Mammary epithelial cell (primary cell): Measurements from ENCODE around the gene SEMA4D.

Experiments
- CTCF ChIP-seq, 2 donors: IDR thresholded peaks in 1 of 2; conservative IDR thresholded peaks in 1 of 2; 2 replicates each; pipeline ENCODE4 v1.5.1; 2011 to 2012; ENCODE audit warnings: inconsistent platforms in 2 of 2, low read length in 2 of 2, mild to moderate bottlenecking in 2 of 2, control low read depth in 1 of 2, low read depth in 1 of 2; ENCODE audit not compliant: insufficient read depth in 1 of 2; ENCODE audit errors: extremely low read depth in 1 of 2
- EZH2 ChIP-seq: IDR thresholded peaks from 2 replicates; pipeline ENCODE4 v1.6.1; 2012; ENCODE audit warnings: low read length, inconsistent platforms, borderline replicate concordance

- TF ChIP-seq CTCF (conservative IDR thresholded peaks at IDR 0.05 in 1 of 2, IDR thresholded peaks at IDR 0.05 in 1 of 2; ENCODE audit: extremely low read depth in 1 of 2, insufficient read depth in 1 of 2, low read depth in 1 of 2, low read length in 2 of 2) (no peak), EZH2 (no peak)
Measured at GRCh38 chr9:89493671-89494070, 4.2 kb downstream of the SEMA4D start.
